Keratinocyte (primary cell): Measurements from ENCODE around the gene SDR42E2. TPM values are rescaled to one million over a fixed set of nuclear protein-coding genes. Genes with fewer than 3 reads are reported as not detected.
A peak's percentile ranks its signal among the peaks of the same experiment; 100 is the strongest.

Experiments used
- DNase-seq: peaks from one replicate; pipeline ENCODE4 v3.0.0-alpha.2; 2011; ENCODE audit warnings: low read depth, missing footprints, low spot score
- FAIRE-seq: peaks from 2 replicates; lab custom pipeline; 2011; peaks lifted over from hg19 to GRCh38; lab: Jason Lieb, UNC
- H2AFZ ChIP-seq: 2 replicates; pipeline ENCODE4 v1.6.0; 2012; ENCODE audit warnings: low read length, control low read depth, inconsistent platforms; ENCODE audit not compliant: control insufficient read depth
- H3K27ac ChIP-seq: 2 replicates; pipeline ENCODE4 v1.5.1; 2011; ENCODE audit warnings: low read length; ENCODE audit not compliant: control insufficient read depth, insufficient read depth
- H3K27me3 ChIP-seq: 3 replicates; pipeline ENCODE4 v1.6.0; 2011; ENCODE audit warnings: low read length; ENCODE audit not compliant: control insufficient read depth, insufficient read depth; ENCODE audit errors: extremely low read depth
- H3K36me3 ChIP-seq, 2 experiments: 2 replicates in 1 of 2; 3 replicates in 1 of 2; pipeline ENCODE4 v1.5.1; 2011; ENCODE audit warnings: low read length in 2 of 2, mild to moderate bottlenecking in 1 of 2; ENCODE audit not compliant: control insufficient read depth in 2 of 2, insufficient read depth in 2 of 2; ENCODE audit errors: extremely low read depth in 1 of 2
- H3K4me1 ChIP-seq: 3 replicates; pipeline ENCODE4 v1.5.1; 2011; ENCODE audit warnings: low read length; ENCODE audit not compliant: control insufficient read depth, insufficient read depth; ENCODE audit errors: extremely low read depth
- H3K4me2 ChIP-seq: 3 replicates; pipeline ENCODE4 v1.6.0; 2011; ENCODE audit warnings: low read depth, low read length; ENCODE audit not compliant: control insufficient read depth, insufficient read depth; ENCODE audit errors: extremely low read depth
- H3K4me3 ChIP-seq, 3 experiments: fragments of 200-600 bp in 1 of 3; sonication (generic) in 1 of 3; 2 replicates in 2 of 3; 3 replicates in 1 of 3; pipeline ENCODE4 v1.5.1; 2011 to 2016; ENCODE audit warnings: low read length in 3 of 3, mild to moderate bottlenecking in 3 of 3, control low read depth in 2 of 3, inconsistent platforms in 1 of 3, low read depth in 1 of 3, mixed read lengths in 1 of 3, mixed run types in 1 of 3, moderate library complexity in 1 of 3; ENCODE audit not compliant: control insufficient read depth in 2 of 3, insufficient read depth in 2 of 3; ENCODE audit errors: extremely low read depth in 1 of 3
- H3K79me2 ChIP-seq: 2 replicates; pipeline ENCODE4 v1.6.0; 2012; ENCODE audit warnings: low read length; ENCODE audit not compliant: control insufficient read depth, insufficient read depth
- H3K9ac ChIP-seq: 3 replicates; pipeline ENCODE4 v1.6.0; 2011; ENCODE audit warnings: low read length; ENCODE audit not compliant: control insufficient read depth, insufficient read depth; ENCODE audit errors: extremely low read depth
- H3K9me1 ChIP-seq: 3 replicates; pipeline ENCODE4 v1.6.0; 2011; ENCODE audit warnings: low read length; ENCODE audit not compliant: control insufficient read depth, insufficient read depth; ENCODE audit errors: extremely low read depth
- H3K9me3 ChIP-seq: 2 replicates; pipeline ENCODE4 v1.5.1; 2012; ENCODE audit warnings: low read depth, low read length; ENCODE audit not compliant: control insufficient read depth
- H4K20me1 ChIP-seq: 3 replicates; pipeline ENCODE4 v1.6.0; 2011; ENCODE audit warnings: low read length; ENCODE audit not compliant: control insufficient read depth, insufficient read depth; ENCODE audit errors: extremely low read depth
- CTCF ChIP-seq, 3 experiments: IDR thresholded peaks in 1 of 3; conservative IDR thresholded peaks in 1 of 3; optimal IDR thresholded peaks in 1 of 3; 2 replicates in 2 of 3; 3 replicates in 1 of 3; pipeline versions ENCODE3 to v1.5.1; 2011; ENCODE audit warnings: low read length in 3 of 3, mild to moderate bottlenecking in 3 of 3, moderate library complexity in 2 of 3, control low read depth in 1 of 3, inconsistent platforms in 1 of 3; ENCODE audit not compliant: insufficient read depth in 2 of 3; ENCODE audit errors: extremely low read depth in 1 of 3
- EZH2 ChIP-seq: IDR thresholded peaks from one replicate; pipeline ENCODE4 v1.6.1; 2012; ENCODE audit warnings: inconsistent platforms, mild to moderate bottlenecking, low read length, moderate library complexity
- dilution Hi-C: fragments of 300-500 bp; cut with MboI; formaldehyde crosslinking; loops from one replicate; pipeline ENCODE4 v1.7.0; 2020; ENCODE audit warnings: low sequenced_read_pairs; ENCODE audit not compliant: extremely low pct_ligation_motif_present
- polyA plus RNA-seq, 5 experiments: library from polyadenylated mRNA; depleted of rRNA in 3 of 5; stranded (reverse) in 3 of 5; stranded (forward) in 1 of 5; unstranded in 1 of 5; fragments of >200 nt; gene quantifications; 1 replicate in 1 of 5; 2 replicates in 3 of 5; 3 replicates in 1 of 5; pipeline versions ENCODE4 v1.2.1 to v1.2.3, GENCODE V29; 2011 to 2012; ENCODE audit warnings: missing spikeins in 2 of 5, low read depth in 1 of 5, low replicate concordance in 1 of 5

Gene SDR42E2
- polyA plus RNA-seq, 1 donor (not counting 4 experiments of a cell fraction or from before 2014, with no cell fraction given), result not detected

GRCh38 chr16:22192261-22193062 is 30.2 kb downstream of the SDR42E2 start:
- no peak for TF ChIP-seq CTCF (optimal IDR thresholded peaks at IDR 0.05 in 1 of 3, IDR thresholded peaks at IDR 0.05 in 1 of 3, conservative IDR thresholded peaks at IDR 0.05 in 1 of 3; ENCODE audit: extremely low read depth in 1 of 3, insufficient read depth in 2 of 3, low read length in 3 of 3)
- TF ChIP-seq EZH2, result no peak
- H3K4me2 ChIP-seq, result peak overlapping the region; percentile 99
- DNase-seq, result no peak

GRCh38 chr16:22193063-22193411 is 30.7 kb downstream of the SDR42E2 start:
- Histone ChIP-seq H4K20me1 (no peaks in the 10 kb centered on the region), H3K27ac (no peak overlapping the region), H3K9me1 (no peaks in the 10 kb centered on the region), H3K9ac (no peak overlapping the region), H2AFZ (no peak overlapping the region), H3K27me3 (no peaks in the 10 kb centered on the region), H3K4me1 (peaks cover 34% of the 10 kb centered on the region), H3K36me3 (no peaks in the 10 kb centered on the region), H3K9me3 (no peaks in the 10 kb centered on the region), H3K79me2 (no peaks in the 10 kb centered on the region), H3K4me3 (no peak overlapping the region), H3K4me2 (no peak overlapping the region)
- TF ChIP-seq CTCF (optimal IDR thresholded peaks at IDR 0.05 in 1 of 3, IDR thresholded peaks at IDR 0.05 in 1 of 3, conservative IDR thresholded peaks at IDR 0.05 in 1 of 3; ENCODE audit: extremely low read depth in 1 of 3, insufficient read depth in 2 of 3, low read length in 3 of 3) (no peak), EZH2 (no peak)
- DNase-seq (no peak), FAIRE-seq (no peak)
- dilution Hi-C loops, result no loop called here

More at GRCh38 chr16:22192261-22193062, 30.2 kb downstream of the SDR42E2 start:
- Histone ChIP-seq H3K27me3 (no peaks in the 10 kb centered on the region), H3K79me2 (no peaks in the 10 kb centered on the region), H3K9ac (peak overlapping the region; percentile 88), H3K4me3 (peak overlapping the region in 2 of 3 experiments; percentile 74 to 78), H3K36me3 (no peaks in the 10 kb centered on the region), H3K27ac (peak overlapping the region; percentile 95), H3K4me1 (peaks cover 34% of the 10 kb centered on the region), H3K9me1 (no peaks in the 10 kb centered on the region), H4K20me1 (no peaks in the 10 kb centered on the region), H2AFZ (peak overlapping the region; percentile 77), H3K9me3 (no peaks in the 10 kb centered on the region)
- FAIRE-seq, result no peak
- dilution Hi-C loops, result no loop called here
